Neural progenitor cell (in vitro differentiated cells): ENCODE measurements around the gene NEURL1. TPM values are rescaled to one million over a fixed set of nuclear protein-coding genes. Genes with fewer than 3 reads are reported as not detected.

Experiments used
- DNase-seq: peaks from one replicate; pipeline ENCODE4 v3.0.0-alpha.2; 2016; ENCODE audit warnings: low spot score
- H2AFZ ChIP-seq: fragments of 200-600 bp; sonication (generic); replicated peaks from 2 replicates; pipeline ENCODE4 v1.6.1; 2016; ENCODE audit warnings: antibody characterized with exemption
- H3F3A ChIP-seq: fragments of 200-600 bp; sonication (generic); 2 replicates; pipeline ENCODE4 v1.6.1; 2016; ENCODE audit warnings: antibody characterized with exemption, low read depth
- H3K27ac ChIP-seq: fragments of 200-600 bp; sonication (generic); 2 replicates; pipeline ENCODE4 v1.5.1; 2016; ENCODE audit warnings: mild to moderate bottlenecking
- H3K27me3 ChIP-seq: fragments of 200-600 bp; sonication (generic); 2 replicates; pipeline ENCODE4 v1.6.1; 2016; ENCODE audit warnings: mild to moderate bottlenecking, moderate library complexity
- H3K36me3 ChIP-seq: fragments of 200-600 bp; sonication (generic); 2 replicates; pipeline ENCODE4 v1.5.1; 2016
- H3K4me1 ChIP-seq: fragments of 200-600 bp; sonication (generic); 2 replicates; pipeline ENCODE4 v1.6.1; 2016; ENCODE audit warnings: mixed run types
- H3K4me2 ChIP-seq: fragments of 200-600 bp; sonication (generic); 2 replicates; pipeline ENCODE4 v1.6.1; 2016
- H3K4me3 ChIP-seq: fragments of 200-600 bp; sonication (generic); 2 replicates; pipeline ENCODE4 v1.5.1; 2016
- H3K79me2 ChIP-seq: fragments of 200-600 bp; sonication (generic); 2 replicates; pipeline ENCODE4 v1.6.1; 2016; ENCODE audit warnings: low read depth
- H3K9ac ChIP-seq: fragments of 200-600 bp; sonication (generic); 2 replicates; pipeline ENCODE4 v1.6.1; 2016
- H3K9me3 ChIP-seq: fragments of 200-600 bp; sonication (generic); 2 replicates; pipeline ENCODE4 v1.5.1; 2016; ENCODE audit warnings: low read depth
- H4K20me1 ChIP-seq: fragments of 200-600 bp; sonication (generic); 2 replicates; pipeline ENCODE4 v1.6.1; 2016; ENCODE audit warnings: low read depth
- H3K27ac Mint-ChIP-seq: 3 replicates; pipeline ENCODE4 v1.8.0; 2021; ENCODE audit warnings: mixed read lengths
- H3K27me3 Mint-ChIP-seq: 2 replicates; pipeline ENCODE4 v1.8.0; 2022; ENCODE audit warnings: low read depth, mild to moderate bottlenecking, inconsistent platforms, moderate library complexity, mixed read lengths; ENCODE audit not compliant: insufficient read depth
- H3K36me3 Mint-ChIP-seq: 3 replicates; pipeline ENCODE4 v1.8.0; 2021; ENCODE audit warnings: mixed read lengths
- H3K4me1 Mint-ChIP-seq: 3 replicates; pipeline ENCODE4 v1.8.0; 2021; ENCODE audit warnings: mixed read lengths
- H3K4me3 Mint-ChIP-seq: 3 replicates; pipeline ENCODE4 v1.8.0; 2021; ENCODE audit warnings: mild to moderate bottlenecking, moderate library complexity, mixed read lengths
- H3K9me3 Mint-ChIP-seq: 3 replicates; pipeline ENCODE4 v1.8.0; 2020; ENCODE audit warnings: mixed read lengths
- EZH2 ChIP-seq: fragments of 200-600 bp; sonication (generic); IDR thresholded peaks from 2 replicates; pipeline ENCODE4 v1.6.1; 2017; ENCODE audit warnings: antibody characterized with exemption, mild to moderate bottlenecking, moderate library complexity
- EZH2phosphoT487 ChIP-seq: fragments of 200-600 bp; sonication (generic); IDR thresholded peaks from 2 replicates; pipeline ENCODE4 v1.6.1; 2017; ENCODE audit warnings: antibody characterized with exemption
- total RNA-seq: library from RNA; depleted of rRNA; stranded (reverse); fragments of >200 nt; gene quantifications from 2 replicates; pipeline ENCODE4 v1.2.3, GENCODE V29; 2015; ENCODE audit warnings: low replicate concordance
- TF ChIP-seq, protein P1 (sequence below): fragments of 200-600 bp; sonication (generic); IDR thresholded peaks from 2 replicates; pipeline ENCODE4 v1.5.1; 2017; ENCODE audit warnings: antibody characterized with exemption, mild to moderate bottlenecking

Gene NEURL1
- total RNA-seq, 1 donor from 2014 or later, result 0.06 TPM

DNA sequence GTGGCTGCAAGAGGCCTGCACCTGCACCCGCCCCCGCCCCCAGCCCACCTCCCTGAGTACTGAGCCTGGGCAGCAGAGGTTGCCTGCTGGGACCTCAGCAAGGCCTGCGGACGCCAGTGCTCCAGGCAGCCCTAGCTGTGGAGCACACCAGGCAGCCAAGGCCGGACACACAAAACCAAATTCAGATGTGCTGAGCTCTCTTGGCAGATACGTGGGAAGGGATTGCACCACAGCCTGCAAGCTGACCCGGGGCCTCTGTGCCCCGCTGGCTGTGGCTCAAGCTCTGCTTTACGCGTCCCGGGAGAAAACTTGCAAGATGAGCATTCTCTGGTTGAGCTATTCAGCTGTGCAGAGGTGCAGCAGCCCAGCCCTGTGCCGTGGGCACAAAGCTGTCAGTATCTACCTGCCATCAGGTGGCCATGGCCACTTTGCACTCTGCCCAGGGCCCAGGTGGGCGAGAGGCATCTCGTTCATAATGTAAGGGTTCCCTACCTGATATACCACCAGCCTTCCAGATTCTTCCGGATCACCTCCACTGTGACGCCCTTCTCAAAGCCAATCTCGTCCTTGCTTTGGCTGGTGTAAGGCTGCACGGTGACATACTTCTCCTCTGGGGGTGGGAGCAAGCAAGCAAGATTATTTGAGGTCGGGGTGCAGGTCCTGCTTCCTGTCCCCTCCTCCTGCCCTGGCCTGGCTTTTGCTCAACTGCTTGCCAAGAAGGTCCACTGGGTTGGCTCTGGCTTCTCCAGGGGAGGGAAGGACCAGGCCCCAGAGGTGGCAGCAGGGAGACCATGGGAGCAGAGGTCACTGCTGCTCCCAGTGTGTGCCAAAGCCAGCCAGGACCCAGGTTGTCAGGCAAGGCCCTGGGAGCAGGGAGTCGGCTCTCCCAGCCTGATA lies 123.4 kb downstream of the NEURL1 start:
- peaks cover 6% of the 10 kb centered on the region for H3K36me3 Mint-ChIP-seq
- H3K4me3 Mint-ChIP-seq, result no peak overlapping the region
- Histone ChIP-seq H3K9me3 (no peaks in the 10 kb centered on the region), H4K20me1 (no peaks in the 10 kb centered on the region), H2AFZ (no peak overlapping the region), H3K4me1 (no peaks in the 10 kb centered on the region), H3K27ac (no peak overlapping the region), H3K36me3 (no peaks in the 10 kb centered on the region), H3K79me2 (no peaks in the 10 kb centered on the region), H3K27me3 (no peaks in the 10 kb centered on the region), H3K9ac (no peak overlapping the region), H3K4me2 (no peak overlapping the region), H3K4me3 (no peak overlapping the region), H3F3A (no peaks in the 10 kb centered on the region)
- H3K27me3 Mint-ChIP-seq, result peaks cover 5% of the 10 kb centered on the region
- TF ChIP-seq EZH2, result no peak
- TF ChIP-seq EZH2phosphoT487, result no peak
- TF ChIP-seq, protein P1, sequence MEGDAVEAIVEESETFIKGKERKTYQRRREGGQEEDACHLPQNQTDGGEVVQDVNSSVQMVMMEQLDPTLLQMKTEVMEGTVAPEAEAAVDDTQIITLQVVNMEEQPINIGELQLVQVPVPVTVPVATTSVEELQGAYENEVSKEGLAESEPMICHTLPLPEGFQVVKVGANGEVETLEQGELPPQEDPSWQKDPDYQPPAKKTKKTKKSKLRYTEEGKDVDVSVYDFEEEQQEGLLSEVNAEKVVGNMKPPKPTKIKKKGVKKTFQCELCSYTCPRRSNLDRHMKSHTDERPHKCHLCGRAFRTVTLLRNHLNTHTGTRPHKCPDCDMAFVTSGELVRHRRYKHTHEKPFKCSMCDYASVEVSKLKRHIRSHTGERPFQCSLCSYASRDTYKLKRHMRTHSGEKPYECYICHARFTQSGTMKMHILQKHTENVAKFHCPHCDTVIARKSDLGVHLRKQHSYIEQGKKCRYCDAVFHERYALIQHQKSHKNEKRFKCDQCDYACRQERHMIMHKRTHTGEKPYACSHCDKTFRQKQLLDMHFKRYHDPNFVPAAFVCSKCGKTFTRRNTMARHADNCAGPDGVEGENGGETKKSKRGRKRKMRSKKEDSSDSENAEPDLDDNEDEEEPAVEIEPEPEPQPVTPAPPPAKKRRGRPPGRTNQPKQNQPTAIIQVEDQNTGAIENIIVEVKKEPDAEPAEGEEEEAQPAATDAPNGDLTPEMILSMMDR, result no peak
- DNase-seq, result no peak
- H3K4me1 Mint-ChIP-seq, result peaks cover 12% of the 10 kb centered on the region
- H3K27ac Mint-ChIP-seq, result no peak overlapping the region
- H3K9me3 Mint-ChIP-seq, result no peaks in the 10 kb centered on the region

DNA sequence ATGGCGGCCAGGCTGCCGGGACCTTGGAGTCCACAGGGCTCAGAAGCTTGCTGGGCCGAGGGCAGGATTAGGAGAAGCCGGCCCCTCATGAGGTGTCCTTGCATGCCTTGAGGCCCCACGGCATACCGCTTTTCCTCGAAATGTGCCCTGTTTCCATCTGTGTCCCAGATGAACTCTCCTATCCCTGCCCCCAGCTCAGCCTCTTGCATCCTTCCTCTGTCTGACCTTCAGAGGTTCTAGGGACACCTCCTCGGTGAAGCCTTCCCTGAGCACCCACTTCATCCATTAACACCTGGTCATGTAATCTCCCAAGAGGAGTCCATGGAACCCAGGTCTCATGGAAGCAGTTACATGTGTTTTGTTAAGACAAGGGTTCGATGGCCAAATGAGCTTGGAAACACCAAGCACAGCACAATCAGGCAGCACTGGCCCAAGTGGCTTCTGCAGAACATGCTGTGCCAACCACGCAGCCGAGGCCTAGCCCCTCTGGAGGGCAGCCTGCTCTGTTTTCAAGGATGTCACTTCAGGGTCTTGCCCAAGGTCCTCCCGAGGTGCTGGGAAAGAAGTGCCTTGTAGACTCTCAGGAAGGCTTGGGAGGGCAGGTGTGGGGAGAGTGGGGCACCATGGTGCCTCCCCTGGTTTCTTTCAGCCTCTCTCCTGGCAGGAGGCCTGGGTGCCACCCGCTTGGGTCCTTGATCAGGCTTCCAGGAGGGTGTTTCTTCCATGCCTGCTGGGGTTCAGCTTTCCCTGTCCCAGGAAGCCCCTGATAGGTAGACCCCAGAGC lies 124.3 kb downstream of the NEURL1 start:
- Histone ChIP-seq H2AFZ (no peak overlapping the region), H3K4me1 (no peaks in the 10 kb centered on the region), H3K4me3 (no peak overlapping the region), H3K9me3 (no peaks in the 10 kb centered on the region), H3F3A (no peaks in the 10 kb centered on the region), H3K79me2 (no peaks in the 10 kb centered on the region), H3K9ac (no peak overlapping the region), H3K4me2 (no peak overlapping the region), H4K20me1 (no peaks in the 10 kb centered on the region), H3K36me3 (no peaks in the 10 kb centered on the region), H3K27me3 (no peaks in the 10 kb centered on the region), H3K27ac (no peak overlapping the region)
- Mint-ChIP-seq H3K27ac (no peak overlapping the region), H3K4me3 (no peak overlapping the region), H3K27me3 (peaks cover 5% of the 10 kb centered on the region), H3K9me3 (no peaks in the 10 kb centered on the region), H3K36me3 (peaks cover 5% of the 10 kb centered on the region), H3K4me1 (peaks cover 8% of the 10 kb centered on the region)
- DNase-seq, result no peak
- TF ChIP-seq EZH2phosphoT487 (no peak), EZH2 (no peak)
- TF ChIP-seq, protein P1, result no peak

- no peaks in the 10 kb centered on the region for H3K4me1 ChIP-seq
These were observed 125.3 kb downstream of the NEURL1 start for GRCh38 chr10:103618575-103619423.

More at GRCh38 chr10:103618575-103619423, 125.3 kb downstream of the NEURL1 start:
- peaks cover 8% of the 10 kb centered on the region for H3K4me1 Mint-ChIP-seq
- Histone ChIP-seq H3K4me3 (no peak overlapping the region), H2AFZ (no peak overlapping the region), H3F3A (no peaks in the 10 kb centered on the region), H3K9ac (no peak overlapping the region), H4K20me1 (no peaks in the 10 kb centered on the region), H3K9me3 (no peaks in the 10 kb centered on the region), H3K27ac (no peak overlapping the region), H3K4me2 (no peak overlapping the region), H3K79me2 (no peaks in the 10 kb centered on the region), H3K27me3 (no peaks in the 10 kb centered on the region), H3K36me3 (no peaks in the 10 kb centered on the region)
- H3K27me3 Mint-ChIP-seq, result peaks cover 2% of the 10 kb centered on the region
- TF ChIP-seq, protein P1, result no peak
- TF ChIP-seq EZH2phosphoT487 (no peak), EZH2 (no peak)
- no peak overlapping the region for H3K27ac Mint-ChIP-seq
- DNase-seq, result no peak
- H3K4me3 Mint-ChIP-seq, result no peak overlapping the region
- peaks cover 5% of the 10 kb centered on the region for H3K36me3 Mint-ChIP-seq
- H3K9me3 Mint-ChIP-seq, result no peaks in the 10 kb centered on the region
